Loucy (cell line): ENCODE results near the gene CAMKMT.

Source experiments
- H2AFZ ChIP-seq: fragments of 200-600 bp; sonication (generic); 2 replicates; pipeline ENCODE4 v1.6.0; 2016; ENCODE audit warnings: antibody characterized with exemption, mild to moderate bottlenecking, low read length, moderate library complexity
- H3F3A ChIP-seq: fragments of 200-600 bp; 2 replicates; pipeline ENCODE4 v1.6.0; 2016; ENCODE audit warnings: antibody characterized with exemption, low read depth, mild to moderate bottlenecking
- H3K27me3 ChIP-seq: fragments of 200-600 bp; sonication (generic); 2 replicates; pipeline ENCODE4 v1.6.1; 2014; ENCODE audit warnings: low read length, mild to moderate bottlenecking; ENCODE audit not compliant: insufficient read depth, poor library complexity, severe bottlenecking
- H3K36me3 ChIP-seq: fragments of 200-600 bp; sonication (generic); 2 replicates; pipeline ENCODE4 v1.6.1; 2016; ENCODE audit warnings: low read length; ENCODE audit not compliant: insufficient read depth
- H3K4me1 ChIP-seq: fragments of 200-600 bp; sonication (generic); 2 replicates; pipeline ENCODE4 v1.5.1; 2014; ENCODE audit warnings: low read length, mild to moderate bottlenecking; ENCODE audit not compliant: insufficient read depth, poor library complexity, severe bottlenecking
- H3K4me2 ChIP-seq: fragments of 200-600 bp; sonication (generic); 2 replicates; pipeline ENCODE4 v1.6.0; 2014; ENCODE audit warnings: antibody characterized with exemption, low read length, low read depth, mild to moderate bottlenecking; ENCODE audit not compliant: poor library complexity, severe bottlenecking
- H3K4me3 ChIP-seq: fragments of 200-600 bp; sonication (generic); 2 replicates; pipeline ENCODE4 v1.5.1; 2014; ENCODE audit warnings: low read length, mild to moderate bottlenecking, mixed read lengths; ENCODE audit not compliant: poor library complexity, severe bottlenecking
- H3K79me2 ChIP-seq: fragments of 200-600 bp; sonication (generic); 2 replicates; pipeline ENCODE4 v1.6.1; 2014; ENCODE audit warnings: low read length; ENCODE audit not compliant: insufficient read depth
- H3K9ac ChIP-seq: fragments of 200-600 bp; sonication (generic); 2 replicates; pipeline ENCODE4 v1.6.0; 2014; ENCODE audit warnings: mild to moderate bottlenecking, low read depth, low read length, moderate library complexity; ENCODE audit not compliant: poor library complexity, severe bottlenecking
- H3K9me2 ChIP-seq: fragments of 200-600 bp; sonication (generic); replicated peaks from 2 replicates; pipeline ENCODE4 v1.6.1; 2016; ENCODE audit warnings: low read depth, low read length, mixed read lengths
- H3K9me3 ChIP-seq: fragments of 200-600 bp; sonication (generic); 2 replicates; pipeline ENCODE4 v1.6.1; 2014; ENCODE audit warnings: mild to moderate bottlenecking, antibody characterized with exemption, low read length, low read depth; ENCODE audit not compliant: insufficient read depth
- H4K20me1 ChIP-seq: fragments of 200-600 bp; sonication (generic); 2 replicates; pipeline ENCODE4 v1.6.0; 2014; ENCODE audit warnings: antibody characterized with exemption, low read length, mild to moderate bottlenecking; ENCODE audit not compliant: insufficient read depth, poor library complexity, severe bottlenecking
- EZH2phosphoT487 ChIP-seq: fragments of 200-600 bp; IDR thresholded peaks from 2 replicates; pipeline ENCODE4 v1.6.1; 2018; ENCODE audit warnings: antibody characterized with exemption, mild to moderate bottlenecking, moderate library complexity, borderline replicate concordance
- TF ChIP-seq, protein P1 (sequence below): fragments of 200-600 bp; sonication (generic); conservative IDR thresholded peaks from 2 replicates; pipeline ENCODE4 v1.5.1; 2014; ENCODE audit warnings: mild to moderate bottlenecking, antibody characterized with exemption, low read length

Gene CAMKMT

DNA sequence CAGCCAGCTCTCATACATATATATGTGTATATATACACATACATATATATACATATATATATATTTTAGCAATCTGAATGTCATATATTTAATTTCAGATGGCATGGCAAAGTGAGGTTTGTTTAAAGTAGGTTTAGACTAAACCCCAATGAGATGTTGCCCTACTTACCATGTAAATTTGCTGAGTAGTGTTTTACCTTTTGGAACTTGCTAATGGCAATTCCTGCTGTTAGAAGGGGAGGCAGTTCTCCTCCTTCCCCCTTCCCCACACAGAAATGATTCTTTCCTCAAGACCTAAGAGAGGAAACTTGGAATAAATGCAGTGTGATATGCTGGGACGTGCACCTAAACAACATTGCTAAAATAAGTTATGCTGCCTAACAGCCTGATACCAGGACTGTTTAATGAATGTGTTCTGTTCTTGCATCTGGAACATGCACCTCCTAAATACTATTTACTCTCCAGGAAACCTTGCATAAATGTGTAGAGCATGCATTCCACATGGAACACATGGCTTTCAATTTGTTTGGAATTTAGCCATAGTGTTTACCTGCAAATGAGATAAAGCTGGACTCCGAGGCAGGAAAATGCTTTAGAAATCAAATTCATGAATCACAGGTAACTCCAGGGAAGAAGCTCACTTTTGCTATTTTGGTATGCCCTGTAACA lies 326.8 kb downstream of the CAMKMT start:
- Histone ChIP-seq H3K36me3 (no peaks in the 10 kb centered on the region), H2AFZ (no peak overlapping the region), H3K9ac (no peak overlapping the region), H3K79me2 (no peaks in the 10 kb centered on the region), H3K27me3 (no peaks in the 10 kb centered on the region), H3K9me3 (no peaks in the 10 kb centered on the region), H3K9me2 (no peaks in the 10 kb centered on the region), H4K20me1 (no peaks in the 10 kb centered on the region), H3F3A (no peaks in the 10 kb centered on the region), H3K4me3 (no peak overlapping the region), H3K4me1 (no peaks in the 10 kb centered on the region), H3K4me2 (no peak overlapping the region)
- TF ChIP-seq, protein P1, sequence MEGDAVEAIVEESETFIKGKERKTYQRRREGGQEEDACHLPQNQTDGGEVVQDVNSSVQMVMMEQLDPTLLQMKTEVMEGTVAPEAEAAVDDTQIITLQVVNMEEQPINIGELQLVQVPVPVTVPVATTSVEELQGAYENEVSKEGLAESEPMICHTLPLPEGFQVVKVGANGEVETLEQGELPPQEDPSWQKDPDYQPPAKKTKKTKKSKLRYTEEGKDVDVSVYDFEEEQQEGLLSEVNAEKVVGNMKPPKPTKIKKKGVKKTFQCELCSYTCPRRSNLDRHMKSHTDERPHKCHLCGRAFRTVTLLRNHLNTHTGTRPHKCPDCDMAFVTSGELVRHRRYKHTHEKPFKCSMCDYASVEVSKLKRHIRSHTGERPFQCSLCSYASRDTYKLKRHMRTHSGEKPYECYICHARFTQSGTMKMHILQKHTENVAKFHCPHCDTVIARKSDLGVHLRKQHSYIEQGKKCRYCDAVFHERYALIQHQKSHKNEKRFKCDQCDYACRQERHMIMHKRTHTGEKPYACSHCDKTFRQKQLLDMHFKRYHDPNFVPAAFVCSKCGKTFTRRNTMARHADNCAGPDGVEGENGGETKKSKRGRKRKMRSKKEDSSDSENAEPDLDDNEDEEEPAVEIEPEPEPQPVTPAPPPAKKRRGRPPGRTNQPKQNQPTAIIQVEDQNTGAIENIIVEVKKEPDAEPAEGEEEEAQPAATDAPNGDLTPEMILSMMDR = no peak
- TF ChIP-seq EZH2phosphoT487 = no peak

DNA sequence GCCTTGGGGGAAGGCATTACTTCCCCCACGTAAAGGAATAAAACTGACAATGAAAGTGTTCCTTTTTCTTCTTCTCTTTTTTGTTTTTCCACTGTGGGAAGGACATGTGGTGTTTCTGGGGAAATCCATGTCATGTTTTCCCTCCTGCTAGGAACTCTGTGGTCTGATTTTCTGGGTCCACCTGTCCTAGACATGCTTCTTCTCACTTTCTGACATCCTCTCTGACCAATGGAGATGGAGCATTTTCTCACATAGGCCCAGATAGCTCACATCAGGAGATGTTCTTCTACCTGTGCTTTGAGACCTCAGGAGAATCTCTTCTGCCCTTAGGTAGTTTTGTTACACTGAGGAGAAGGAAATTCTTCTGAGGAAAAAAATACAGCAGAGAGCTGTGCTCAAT lies 327.8 kb downstream of the CAMKMT start:
- Histone ChIP-seq H3K79me2 (no peaks in the 10 kb centered on the region), H3K9me3 (no peaks in the 10 kb centered on the region), H3K36me3 (no peaks in the 10 kb centered on the region)

DNA sequence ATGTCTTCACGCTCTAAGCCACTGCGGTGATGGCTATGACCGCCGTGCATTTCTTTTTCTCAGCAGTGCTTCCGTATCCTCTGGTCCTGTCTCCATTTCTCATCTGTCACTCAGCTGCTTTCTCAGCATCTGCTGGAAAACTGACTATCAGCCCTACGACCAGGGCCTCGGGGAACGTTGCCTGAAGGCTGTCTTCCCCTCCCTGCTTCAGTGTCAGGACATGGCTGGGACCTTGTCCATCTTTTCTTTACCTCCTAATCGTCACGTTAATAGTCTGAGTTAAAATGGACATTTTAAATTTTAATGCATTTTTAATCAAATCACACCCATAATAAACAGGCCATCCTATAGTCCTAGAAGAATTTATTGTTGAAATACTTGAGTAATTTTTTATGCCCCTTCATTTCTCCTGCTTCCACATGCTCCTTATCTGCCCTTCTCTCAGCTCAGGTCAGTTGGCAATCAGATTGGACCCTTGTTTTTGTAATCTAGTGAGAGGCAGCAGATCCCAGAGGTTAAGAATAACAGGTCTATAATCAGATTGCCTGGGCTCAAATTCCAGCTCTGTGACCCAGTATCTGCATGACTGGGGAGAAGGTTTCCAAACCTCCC lies 329.5 kb downstream of the CAMKMT start:
- H3K4me3 ChIP-seq = no peak overlapping the region
- no peak for TF ChIP-seq EZH2phosphoT487
- TF ChIP-seq, protein P1 = no peak
- H3K4me1 ChIP-seq = no peaks in the 10 kb centered on the region
- no peaks in the 10 kb centered on the region for H3K79me2 ChIP-seq
- no peaks in the 10 kb centered on the region for H3K9me3 ChIP-seq
- no peaks in the 10 kb centered on the region for H3K27me3 ChIP-seq
- no peaks in the 10 kb centered on the region for H3K36me3 ChIP-seq
- H3F3A ChIP-seq = no peaks in the 10 kb centered on the region
- H3K4me2 ChIP-seq = no peak overlapping the region
- no peaks in the 10 kb centered on the region for H3K9me2 ChIP-seq
- no peak overlapping the region for H3K9ac ChIP-seq
- no peak overlapping the region for H2AFZ ChIP-seq
- H4K20me1 ChIP-seq = no peaks in the 10 kb centered on the region

More for the DNA sequence above, 327.8 kb downstream of the CAMKMT start:
- no peak overlapping the region for H3K4me3 ChIP-seq
- TF ChIP-seq, protein P1 = no peak
- no peak for TF ChIP-seq EZH2phosphoT487
- H3K4me1 ChIP-seq = no peaks in the 10 kb centered on the region
- no peaks in the 10 kb centered on the region for H4K20me1 ChIP-seq
- no peaks in the 10 kb centered on the region for H3K27me3 ChIP-seq
- H3F3A ChIP-seq = no peaks in the 10 kb centered on the region
- no peak overlapping the region for H2AFZ ChIP-seq
- no peak overlapping the region for H3K9ac ChIP-seq
- H3K9me2 ChIP-seq = no peaks in the 10 kb centered on the region
- H3K4me2 ChIP-seq = no peak overlapping the region
